Upper lobe of left lung (tissue), 6 donors: ENCODE measurements around the gene FOXP1. TPM values are rescaled to one million over a fixed set of nuclear protein-coding genes. Genes with fewer than 3 reads are reported as not detected.
A peak's percentile ranks its signal among the peaks of the same experiment; 100 is the strongest.

Source experiments
- ATAC-seq, 2 donors: fragments of 200-7000 bp; cut with Tn5 transposase; one replicate each; pipeline ENCODE4 v1.9.1; 2022; ENCODE audit warnings: mild to moderate bottlenecking in 2 of 2, moderate library complexity in 2 of 2; ENCODE audit not compliant: low FRiP score in 2 of 2
- DNase-seq, 2 donors: peaks; one replicate each; pipeline ENCODE4 v3.0.0-alpha.2; 2019 to 2020
- H3K27ac ChIP-seq, 4 donors: fragments of 200-600 bp; sonication (generic); one replicate each; pipeline ENCODE4 v1.5.1; 2016 to 2019
- H3K27me3 ChIP-seq, 4 donors: fragments of 200-600 bp; sonication (generic); one replicate each; pipeline ENCODE4 v1.5.1; 2017 to 2019
- H3K36me3 ChIP-seq, 4 donors: fragments of 200-600 bp; sonication (generic); one replicate each; pipeline ENCODE4 v1.5.1; 2016 to 2019
- H3K4me1 ChIP-seq, 4 donors: fragments of 200-600 bp; sonication (generic); one replicate each; pipeline ENCODE4 v1.5.1; 2018 to 2019
- H3K4me3 ChIP-seq, 4 donors: fragments of 200-600 bp; sonication (generic); one replicate each; pipeline ENCODE4 v1.5.1; 2017 to 2019; ENCODE audit warnings: mild to moderate bottlenecking in 2 of 4, moderate library complexity in 1 of 4
- H3K9me3 ChIP-seq, 4 donors: fragments of 200-600 bp; sonication (generic); one replicate each; pipeline ENCODE4 v1.5.1; 2018 to 2019
- CTCF ChIP-seq, 6 experiments: fragments of 450-650 bp in 4 of 6; fragments of 200-600 bp in 2 of 6; sonication (generic) in 2 of 6; IDR thresholded peaks; one replicate each; pipeline ENCODE4 v1.5.1; 2016 to 2019; ENCODE audit warnings: antibody characterized with exemption in 6 of 6
- EP300 ChIP-seq, 4 donors: sonication (generic); formaldehyde crosslinking; IDR thresholded peaks; one replicate each; pipeline ENCODE4 v1.5.1; 2017; ENCODE audit warnings: antibody characterized with exemption in 4 of 4, control low read depth in 2 of 4
- POLR2A ChIP-seq, 4 donors: fragments of 450-650 bp; IDR thresholded peaks; one replicate each; pipeline ENCODE4 v1.5.1; 2016 to 2017; ENCODE audit warnings: antibody characterized with exemption in 4 of 4, mild to moderate bottlenecking in 2 of 4
- POLR2AphosphoS5 ChIP-seq, 2 donors: sonication (generic); formaldehyde crosslinking; IDR thresholded peaks; one replicate each; pipeline ENCODE4 v1.5.1; 2017; ENCODE audit warnings: antibody characterized with exemption in 2 of 2
- WGBS, 2 donors: methylation state at CpG; one replicate each; pipeline ENCODE4 v1.1.5; 2017 to 2018; 5-methylcytosine and 5-hydroxymethylcytosine counted together
- total RNA-seq, 6 donors: library from RNA; depleted of rRNA in 4 of 6; stranded (reverse); fragments of >200 nt in 4 of 6; gene quantifications; one replicate each; pipeline versions ENCODE4 v1.1.0 to v1.2.1, GENCODE V29; 2016 to 2021
- donor health status: DM: no; HTN: no; CAD: no; lungs with moderate emphysema.
- donor health status: DM: no; HTN: yes; CAD: no; lungs with severe emphysema.

FOXP1 gene
- total RNA-seq, 6 donors from 2014 or later = 103 to 248 (median 134) TPM

GRCh38 chr3:71428841-71429596 is 154.5 kb downstream of the FOXP1 start:
- H3K4me1 ChIP-seq = peaks cover 20 to 49% (median 35%) of the 10 kb centered on the region in 4 donors
- H3K4me3 ChIP-seq = peak overlapping the region in 2 of 4 donors; percentile 1 to 21
- TF ChIP-seq POLR2A (IDR thresholded peaks at IDR 0.05) (no peak), POLR2AphosphoS5 (IDR thresholded peaks at IDR 0.05) (peak in 1 of 2 donors; percentile 51), EP300 (IDR thresholded peaks at IDR 0.05) (no peak)
- H3K27ac ChIP-seq = peak overlapping the region in 2 of 4 donors; percentile 17 to 34
- ATAC-seq (peak in 1 of 2 donors; percentile 76), DNase-seq (peak in 1 of 2 donors; percentile 60)
- H3K27me3 ChIP-seq = no peaks in the 10 kb centered on the region
- WGBS, 2 donors = 16 to 31% methylated on average over 11 to 17 of the region's 17 CpGs
- H3K36me3 ChIP-seq = no peaks in the 10 kb centered on the region
- no peaks in the 10 kb centered on the region for H3K9me3 ChIP-seq

- 34 to 64% methylated on average over 2 of the region's 2 CpGs for WGBS, 2 donors
- Histone ChIP-seq H3K27ac (no peak overlapping the region), H3K36me3 (no peaks in the 10 kb centered on the region), H3K4me1 (peaks cover 16 to 31% (median 30%) of the 10 kb centered on the region in 4 donors), H3K9me3 (no peaks in the 10 kb centered on the region), H3K27me3 (no peaks in the 10 kb centered on the region), H3K4me3 (no peak overlapping the region)
- ATAC-seq (no peak), DNase-seq (no peak)
- TF ChIP-seq EP300 (IDR thresholded peaks at IDR 0.05) = no peak
- no peak for TF ChIP-seq POLR2A (IDR thresholded peaks at IDR 0.05)
- no peak for TF ChIP-seq POLR2AphosphoS5 (IDR thresholded peaks at IDR 0.05)
- no peak for TF ChIP-seq CTCF (IDR thresholded peaks at IDR 0.05)
These were observed 157.9 kb downstream of the FOXP1 start for GRCh38 chr3:71425491-71426071.

DNA sequence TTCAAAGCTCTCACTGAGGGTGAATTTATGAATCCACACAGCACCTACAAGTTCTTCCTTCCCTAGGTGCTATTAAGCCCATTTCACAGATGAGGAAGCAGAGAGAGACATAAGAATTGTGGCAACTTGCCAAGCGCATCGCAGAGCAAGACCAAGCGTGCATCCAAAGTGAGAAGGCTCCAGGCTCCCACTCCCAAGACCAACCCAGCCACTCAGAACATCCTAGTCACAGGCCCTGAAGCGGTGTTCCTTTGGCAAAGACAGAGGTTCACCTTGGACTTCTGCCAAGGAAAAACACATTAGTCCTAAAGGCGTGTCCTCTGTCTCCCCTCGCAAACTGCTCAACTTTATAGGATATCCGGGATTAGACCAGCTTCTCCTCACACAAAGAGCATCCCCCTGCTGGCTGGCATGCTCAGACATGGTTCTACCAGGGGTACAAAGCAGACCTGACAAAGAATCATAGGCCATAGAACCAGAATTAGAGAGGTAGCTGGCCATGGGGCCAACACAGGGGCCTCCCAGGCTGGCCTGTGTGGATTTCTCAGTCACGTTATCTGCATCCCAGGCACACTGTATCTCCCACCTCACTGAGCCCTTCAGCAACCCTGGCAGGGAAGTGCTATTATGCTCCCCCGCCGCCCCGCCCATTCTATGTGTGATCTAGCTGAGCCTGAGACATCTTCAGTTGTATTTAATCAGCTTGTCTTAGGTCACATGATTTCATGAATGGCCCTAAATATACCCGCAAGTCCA is 160.2 kb downstream of the FOXP1 start:
- Histone ChIP-seq H3K36me3 (no peaks in the 10 kb centered on the region), H3K27ac (no peak overlapping the region), H3K4me3 (no peak overlapping the region), H3K9me3 (no peaks in the 10 kb centered on the region), H3K27me3 (no peaks in the 10 kb centered on the region), H3K4me1 (peaks cover 6 to 21% (median 15%) of the 10 kb centered on the region in 4 donors)
- ATAC-seq (peak; percentile 18 to 19), DNase-seq (no peak)
- TF ChIP-seq POLR2AphosphoS5 (IDR thresholded peaks at IDR 0.05) = no peak
- TF ChIP-seq CTCF (IDR thresholded peaks at IDR 0.05) = peak in 4 of 6 experiments; percentile 6 to 27 (median 12)
- WGBS, 2 donors = 75 to 78% methylated on average over 8 to 12 of the region's 12 CpGs

- no peak for DNase-seq
- TF ChIP-seq POLR2AphosphoS5 (IDR thresholded peaks at IDR 0.05) = no peak
- no peak for TF ChIP-seq CTCF (IDR thresholded peaks at IDR 0.05)
- no peak for TF ChIP-seq POLR2A (IDR thresholded peaks at IDR 0.05)
- TF ChIP-seq EP300 (IDR thresholded peaks at IDR 0.05) = no peak
- peaks cover 6 to 16% (median 10%) of the 10 kb centered on the region in 4 donors for H3K4me1 ChIP-seq
- H3K4me3 ChIP-seq = no peak overlapping the region
- 75 to 81% methylated on average over 12 of the region's 12 CpGs for WGBS, 2 donors
- H3K27me3 ChIP-seq = no peaks in the 10 kb centered on the region
- no peaks in the 10 kb centered on the region for H3K9me3 ChIP-seq
- H3K27ac ChIP-seq = peak overlapping the region in 1 of 4 donors; percentile 40
- no peaks in the 10 kb centered on the region for H3K36me3 ChIP-seq
- ATAC-seq = no peak
These were observed 161.5 kb downstream of the FOXP1 start for GRCh38 chr3:71421820-71422566.
